Inflammatory macrophage (primary cell): ENCODE measurements around the gene PSPN.

ENCODE experiments used
- DNase-seq, 2 donors: peaks; one replicate each; pipeline ENCODE4 v3.0.0-alpha.2; 2020 to 2022
- total RNA-seq, 18 experiments: gene quantifications; one replicate each; lab custom pipeline; 2026; ENCODE audit warnings: mixed read lengths in 6 of 18, inconsistent platforms in 2 of 18; lab: John Stamatoyannopoulos, UW

The PSPN gene
- total RNA-seq = 0.97 to 3.1 (median 1.7) reads per million in 18 experiments

GRCh38 chr19:6375411-6376010, at the start of gene PSPN:
Gene PSPN, minus strand, starts transcription at chr19:6375933. Its CDS starts 84 bp downstream, at chr19:6375849.
- DNase-seq = no peak

- DNase-seq = peak; percentile 100
These were observed 49.4 kb upstream of the PSPN start for GRCh38 chr19:6424939-6425731.

GRCh38 chr19:6424195-6424938, 48.6 kb upstream of the PSPN start, which contains the start of gene KHSRP:
Gene KHSRP, minus strand, starts transcription at chr19:6424811. Its CDS starts 110 bp downstream, at chr19:6424701.
- DNase-seq = peak in 1 of 2 donors; percentile 50

- peak; percentile 51 to 65 for DNase-seq
These were observed 47.9 kb upstream of the PSPN start for GRCh38 chr19:6423499-6424194.

GRCh38 chr19:6421075-6422014, 45.6 kb upstream of the PSPN start:
- DNase-seq = no peak

- no peak for DNase-seq
These were observed 42.8 kb upstream of the PSPN start for GRCh38 chr19:6418562-6418932.

GRCh38 chr19:6417713-6418561, 42.2 kb upstream of the PSPN start:
- no peak for DNase-seq

- no peak for DNase-seq
These were observed 41.1 kb upstream of the PSPN start for GRCh38 chr19:6416658-6417405.

- DNase-seq = no peak
These were observed 40.0 kb upstream of the PSPN start for GRCh38 chr19:6415591-6416190.

- DNase-seq = no peak
These were observed 39.3 kb upstream of the PSPN start for GRCh38 chr19:6414793-6415590.

- no peak for DNase-seq
These were observed 38.2 kb upstream of the PSPN start for GRCh38 chr19:6413721-6414643.

- DNase-seq = no peak
These were observed 37.6 kb upstream of the PSPN start for GRCh38 chr19:6413291-6413690.

GRCh38 chr19:6412447-6413091, 36.8 kb upstream of the PSPN start:
- DNase-seq = peak in 1 of 2 donors; percentile 9

GRCh38 chr19:6412061-6412446, 36.3 kb upstream of the PSPN start:
- no peak for DNase-seq

- no peak for DNase-seq
These were observed 33.6 kb upstream of the PSPN start for GRCh38 chr19:6409346-6409745.

GRCh38 chr19:6406401-6406800, 30.7 kb upstream of the PSPN start:
- peak; percentile 23 to 56 for DNase-seq
